GM19372 (cell line): ENCODE measurements around the gene CELF1.
"Not testable (repeated sequence)": the region's sequence is repeated elsewhere in the genome, so short reads cannot be mapped to it uniquely, and the experiment has no call there.

Experiments used
- ATAC-seq: cut with Tn5 transposase; IDR thresholded peaks from one replicate; pipeline ENCODE4 v1.9.1; 2021; ENCODE audit warnings: mild to moderate bottlenecking, low read depth, moderate library complexity; ENCODE audit not compliant: unreplicated experiment

The CELF1 gene

DNA sequence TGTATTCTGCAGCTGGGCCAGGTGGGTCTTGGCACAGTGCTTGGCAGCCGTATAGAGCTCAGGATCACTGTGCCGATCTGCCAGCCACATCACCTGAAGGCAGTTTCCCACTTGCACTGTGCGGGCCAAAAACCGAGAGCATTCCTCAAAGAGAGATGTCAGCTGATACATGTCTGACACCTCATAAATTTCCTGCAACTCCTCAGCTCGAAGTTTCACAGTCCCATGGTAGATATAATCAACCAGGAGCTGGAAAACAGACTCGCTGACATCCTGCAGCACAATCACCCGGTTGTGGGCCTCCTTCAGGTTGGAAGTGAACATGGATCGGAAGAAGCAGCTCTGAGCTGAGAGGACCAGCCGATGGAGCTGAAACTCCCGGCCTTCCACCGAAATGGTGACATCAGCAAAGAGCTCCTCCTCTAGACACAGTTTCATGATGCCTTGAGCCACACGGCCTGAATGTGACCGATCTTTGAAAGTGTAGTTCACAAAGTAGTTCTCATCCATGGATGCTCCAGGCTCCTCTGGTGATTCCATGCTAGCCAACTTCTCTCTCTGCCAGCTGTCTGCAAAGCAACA is 24.6 kb upstream of the CELF1 start:
- ATAC-seq, result no peak

GRCh38 chr11:47573321-47573720 is 20.4 kb upstream of the CELF1 start:
- ATAC-seq, result no peak

- no peak for ATAC-seq
These were observed 19.9 kb upstream of the CELF1 start for GRCh38 chr11:47572715-47573255.

DNA sequence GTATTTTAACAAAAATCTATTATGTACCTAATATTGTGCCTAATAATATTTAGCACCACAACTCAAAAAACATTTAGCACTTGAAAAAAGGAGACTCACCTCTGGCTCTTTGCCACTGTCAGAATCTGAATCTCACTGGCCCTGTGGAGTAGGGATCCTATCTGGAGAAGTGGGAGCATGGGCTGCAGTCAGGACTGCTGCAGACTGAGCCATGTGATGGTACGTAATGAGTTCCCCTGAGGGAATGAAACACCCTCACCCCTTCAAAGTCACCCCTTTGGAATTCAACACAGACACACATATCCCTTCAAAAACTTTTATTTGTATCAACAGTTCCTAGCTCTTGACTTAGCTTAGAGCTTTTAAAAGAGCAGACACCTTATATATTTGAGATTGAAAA is 19.0 kb upstream of the CELF1 start:
- ATAC-seq, result no peak

- ATAC-seq, result no peak
These were observed 18.4 kb upstream of the CELF1 start for GRCh38 chr11:47571357-47571729.

- no peak for ATAC-seq
These were observed 17.9 kb upstream of the CELF1 start for GRCh38 chr11:47570651-47571356.

- no peak for ATAC-seq
These were observed 16.7 kb upstream of the CELF1 start for GRCh38 chr11:47569646-47570045.

- no peak for ATAC-seq
These were observed 13.3 kb upstream of the CELF1 start for GRCh38 chr11:47566149-47566698.

DNA sequence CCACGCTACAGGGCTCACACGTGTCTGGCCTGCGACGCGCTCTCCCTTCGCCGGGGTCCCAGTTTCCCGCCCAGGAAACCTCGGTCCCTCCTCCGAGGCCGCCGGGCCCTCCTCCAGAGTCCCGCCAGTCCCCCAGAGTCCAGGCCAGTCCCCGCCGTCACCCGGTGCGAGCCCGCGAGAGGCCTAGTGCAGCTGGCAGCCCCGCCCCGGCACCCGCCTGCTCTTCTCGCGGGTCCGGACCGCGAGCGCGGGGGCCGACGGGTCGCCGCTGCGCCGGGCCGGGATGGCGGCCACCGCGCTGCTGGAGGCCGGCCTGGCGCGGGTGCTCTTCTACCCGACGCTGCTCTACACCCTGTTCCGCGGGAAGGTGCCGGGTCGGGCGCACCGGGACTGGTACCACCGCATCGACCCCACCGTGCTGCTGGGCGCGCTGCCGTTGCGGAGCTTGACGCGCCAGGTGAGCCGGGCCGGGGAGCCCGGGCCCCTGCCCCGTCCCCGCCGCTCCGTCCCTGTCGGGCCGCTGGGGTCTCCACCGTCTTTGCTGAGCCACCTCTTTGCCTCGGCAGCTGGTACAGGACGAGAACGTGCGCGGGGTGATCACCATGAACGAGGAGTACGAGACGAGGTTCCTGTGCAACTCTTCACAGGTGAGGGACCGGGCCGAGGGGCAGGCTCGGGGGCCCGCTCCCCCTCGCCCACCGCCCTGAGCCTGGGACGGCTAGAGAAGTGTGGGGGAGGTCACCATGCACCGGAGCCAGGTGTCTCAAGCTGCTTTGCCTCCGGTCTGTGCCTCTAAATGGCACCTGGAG is 12.6 kb upstream of the CELF1 start, which contains the start of gene PTPMT1:
Gene PTPMT1 (plus strand): TSS at position 260 of the 809 bp plus-strand sequence. CDS start 24 bp downstream, at position 284.
- peak; percentile 79 for ATAC-seq

DNA sequence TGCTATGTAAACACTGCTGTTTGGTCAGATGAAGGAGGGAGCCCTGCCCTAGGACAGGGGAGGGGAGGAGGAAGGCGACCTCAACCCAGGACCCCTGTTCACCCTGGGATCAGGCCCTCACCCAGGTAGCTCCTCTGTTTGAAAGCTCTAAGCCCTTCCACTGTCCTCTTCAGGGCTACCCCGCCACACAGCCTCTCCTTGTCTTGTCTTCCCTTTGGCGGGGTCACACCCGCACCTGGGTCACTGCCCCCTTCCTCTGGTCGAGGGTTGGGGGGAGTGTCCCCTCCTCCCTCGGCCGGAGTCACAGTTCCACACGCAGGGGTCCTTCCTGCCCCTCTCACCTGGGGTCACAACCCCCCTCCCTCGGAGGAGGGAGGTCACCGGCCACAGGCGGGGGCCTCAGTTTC is 12.0 kb upstream of the CELF1 start:
- ATAC-seq, result peak; percentile 24

DNA sequence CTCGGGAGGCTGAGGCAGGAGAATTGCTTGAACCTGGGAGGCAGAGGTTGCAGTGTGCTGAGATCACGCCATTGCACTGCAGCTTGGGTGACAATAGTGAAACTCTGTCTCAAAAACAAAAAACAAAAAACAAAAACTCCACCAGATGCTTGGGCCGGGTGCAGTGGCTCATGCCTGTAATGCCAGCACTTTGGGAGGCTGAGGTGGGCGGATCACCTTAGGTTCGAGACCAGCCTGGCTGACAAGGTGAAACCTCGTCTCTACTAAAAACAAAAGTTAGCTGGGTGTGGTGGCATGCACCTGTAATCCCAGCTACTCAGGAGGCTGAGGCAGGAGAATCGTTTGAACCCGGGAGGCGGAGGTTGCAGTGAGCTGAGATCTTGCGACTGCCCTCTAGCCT is 11.4 kb upstream of the CELF1 start:
- not testable (repeated sequence) for ATAC-seq

DNA sequence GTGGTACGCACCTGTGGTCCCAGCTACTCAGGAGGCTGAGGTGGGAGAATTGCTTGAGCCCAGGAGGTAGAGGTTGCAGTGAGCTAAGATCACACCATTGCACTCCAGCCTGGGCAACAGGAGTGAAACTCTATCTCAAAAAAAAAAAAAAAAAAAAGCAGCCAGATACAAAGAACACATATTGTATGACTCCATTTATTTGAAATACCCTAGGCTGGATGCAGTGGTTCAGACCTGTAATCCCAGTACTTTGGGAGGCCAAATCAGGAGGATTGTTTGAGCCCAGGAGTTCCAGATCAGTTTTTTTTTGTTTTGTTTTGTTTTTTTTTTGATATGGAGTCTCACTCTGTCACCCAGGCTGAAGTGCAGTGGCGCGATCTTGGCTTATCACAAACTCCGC is 9.5 kb upstream of the CELF1 start:
- ATAC-seq, result not testable (repeated sequence)

- no peak for ATAC-seq
These were observed 7.5 kb upstream of the CELF1 start for GRCh38 chr11:47560426-47560825.

DNA sequence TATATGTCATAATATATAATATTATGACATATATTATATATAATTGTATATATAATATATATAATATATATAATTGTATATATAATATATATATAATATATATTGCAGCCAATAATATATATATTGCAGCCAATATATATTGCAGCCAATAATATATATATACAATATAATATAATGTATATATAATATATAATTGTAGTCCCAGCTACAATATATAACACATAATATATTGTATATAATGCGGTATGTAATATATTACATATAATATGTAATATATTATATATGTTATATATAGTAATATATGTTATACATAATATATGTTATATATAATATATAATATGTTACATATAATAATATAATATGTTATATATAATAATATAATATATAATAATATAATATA is 5.8 kb upstream of the CELF1 start:
- no peak for ATAC-seq

DNA sequence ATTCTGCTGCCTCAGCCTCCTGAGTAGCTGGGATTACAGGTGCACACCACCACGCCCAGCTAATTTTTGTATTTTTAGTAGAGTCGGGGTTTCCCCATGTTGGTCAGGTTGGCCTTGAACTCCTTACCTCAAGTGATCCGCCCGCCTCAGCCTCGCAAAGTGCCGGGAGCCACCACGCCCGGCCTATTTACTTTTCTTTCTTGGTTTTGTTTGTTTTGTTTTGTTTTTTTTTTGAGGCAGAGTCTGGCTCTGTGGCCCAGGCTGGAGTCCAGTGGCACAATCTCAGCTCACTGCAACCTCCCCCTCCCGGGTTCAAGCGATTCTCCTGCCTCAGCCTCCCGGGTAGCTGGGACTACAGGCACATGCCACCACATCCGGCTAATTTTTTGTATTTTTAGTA is 4.1 kb upstream of the CELF1 start:
- ATAC-seq, result not testable (repeated sequence)

- ATAC-seq, result peak; percentile 38
These were observed 443 bp upstream of the CELF1 start for GRCh38 chr11:47553406-47553743.

DNA sequence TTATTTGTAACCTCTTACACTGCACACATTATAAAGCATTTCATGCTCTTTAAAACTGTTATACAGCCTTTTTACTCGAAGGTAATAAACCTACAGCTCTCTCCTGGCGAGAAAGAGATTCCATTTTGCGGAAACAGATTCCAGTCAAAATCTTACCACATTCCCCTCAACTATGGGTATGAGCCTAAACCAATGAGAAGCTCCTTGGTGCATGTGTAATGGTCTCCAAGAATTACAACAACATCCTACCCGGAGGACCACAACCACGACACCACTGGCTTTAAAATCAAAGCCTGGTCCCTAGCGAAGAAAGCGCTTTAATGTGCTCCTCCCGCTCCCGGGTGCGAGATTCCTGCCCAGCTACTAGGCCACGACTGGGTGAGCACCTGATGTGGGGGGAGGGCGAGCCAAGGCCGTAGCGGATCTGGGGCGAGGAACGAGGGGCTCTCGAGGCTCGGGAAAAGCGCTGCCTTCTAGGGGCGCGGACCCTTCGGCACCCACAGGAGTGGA is 821 bp downstream of the CELF1 start:
- no peak for ATAC-seq

GRCh38 chr11:47551086-47551485 is 1.8 kb downstream of the CELF1 start:
- no peak for ATAC-seq

DNA sequence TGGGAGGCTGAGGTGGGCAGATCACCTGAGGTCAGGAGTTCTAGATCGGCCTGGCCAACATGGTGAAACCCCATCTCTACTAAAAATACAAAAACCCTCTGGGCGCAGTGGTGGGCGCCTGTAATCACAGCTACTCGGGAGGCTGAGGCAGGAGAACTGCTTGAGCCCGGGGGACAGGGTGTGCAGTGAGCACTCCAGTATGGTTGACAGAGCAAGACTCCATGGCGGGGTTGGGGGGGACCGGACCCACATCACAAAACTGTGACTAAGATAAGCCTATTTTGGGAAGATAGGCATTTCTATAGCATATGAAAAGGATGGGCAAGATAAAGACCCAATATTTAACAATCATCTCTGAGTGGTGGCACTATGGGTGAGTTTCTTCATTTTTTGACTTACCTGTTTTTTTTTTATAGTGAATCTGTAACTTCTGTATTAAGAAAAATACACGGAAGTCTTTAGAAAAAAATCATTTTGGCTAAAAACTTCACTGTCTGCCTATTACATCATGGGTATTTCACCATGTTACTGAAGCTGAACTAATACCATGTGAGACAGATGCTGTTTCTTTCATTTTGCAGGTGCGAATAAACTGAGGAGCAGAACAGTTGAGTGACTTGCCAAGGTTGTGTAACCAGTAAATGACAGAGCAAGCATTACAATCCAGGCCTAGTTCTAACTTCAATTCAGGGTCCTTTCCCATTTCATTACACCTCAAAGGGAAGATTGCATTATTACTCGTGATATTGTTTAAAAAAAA is 2.5 kb downstream of the CELF1 start:
- ATAC-seq, result no peak

DNA sequence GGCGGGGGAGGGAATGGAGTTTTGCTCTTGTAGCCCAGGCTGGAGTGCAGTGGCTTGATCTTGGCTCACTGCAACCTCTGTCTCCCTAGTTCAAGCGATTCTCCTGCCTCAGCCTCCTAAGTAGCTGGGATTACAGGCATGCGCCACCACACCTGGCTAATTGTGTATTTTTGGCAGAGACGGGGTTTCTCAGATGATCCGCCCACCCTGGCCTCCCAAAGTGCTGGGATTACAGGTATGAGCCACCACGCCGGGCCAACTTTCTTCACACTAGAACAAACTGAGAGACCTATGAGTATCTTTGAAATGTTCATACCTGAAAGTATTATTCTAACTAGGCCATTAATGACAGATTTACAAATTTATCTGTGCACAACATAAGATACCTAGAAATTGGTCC is 6.7 kb downstream of the CELF1 start:
- not testable (repeated sequence) for ATAC-seq
